GDM1 (cell line): ENCODE results near the gene SLC25A1.
A peak's percentile ranks its signal among the peaks of the same experiment; 100 is the strongest.

Experiments
- DNase-seq: peaks from one replicate; lab custom pipeline; 2025; lab: John Stamatoyannopoulos, UW

The SLC25A1 gene

GRCh38 chr22:19178657-19179496, at the start of gene SLC25A1:
Gene SLC25A1 (minus strand): TSS chr22:19178736. CDS start chr22:19178673, 63 bp downstream.
- DNase-seq: peak; percentile 77

- DNase-seq: no peak
Measured at GRCh38 chr22:19228179-19228578, 49.6 kb upstream of the SLC25A1 start.

GRCh38 chr22:19226428-19226827, 47.9 kb upstream of the SLC25A1 start:
- DNase-seq: no peak

- no peak for DNase-seq
Measured at GRCh38 chr22:19225560-19225959, 47.0 kb upstream of the SLC25A1 start.

- no peak for DNase-seq
Measured at GRCh38 chr22:19224985-19225384, 46.4 kb upstream of the SLC25A1 start.

- no peak for DNase-seq
Measured at GRCh38 chr22:19224557-19224956, 46.0 kb upstream of the SLC25A1 start.

- no peak for DNase-seq
Measured at GRCh38 chr22:19223617-19224016, 45.1 kb upstream of the SLC25A1 start.

GRCh38 chr22:19223110-19223509, 44.6 kb upstream of the SLC25A1 start:
- no peak for DNase-seq

GRCh38 chr22:19222242-19223005, 43.9 kb upstream of the SLC25A1 start:
- DNase-seq: no peak

GRCh38 chr22:19220867-19221266, 42.3 kb upstream of the SLC25A1 start:
- DNase-seq: no peak

GRCh38 chr22:19218541-19219233, 40.2 kb upstream of the SLC25A1 start:
- DNase-seq: no peak

GRCh38 chr22:19216579-19216978, 38.0 kb upstream of the SLC25A1 start:
- no peak for DNase-seq

- no peak for DNase-seq
Measured at GRCh38 chr22:19215360-19215759, 36.8 kb upstream of the SLC25A1 start.

- DNase-seq: no peak
Measured at GRCh38 chr22:19214078-19214473, 35.5 kb upstream of the SLC25A1 start.

- DNase-seq: no peak
Measured at GRCh38 chr22:19213442-19214077, 35.0 kb upstream of the SLC25A1 start.

GRCh38 chr22:19213001-19213400, 34.5 kb upstream of the SLC25A1 start:
- DNase-seq: no peak

- DNase-seq: no peak
Measured at GRCh38 chr22:19212302-19212870, 33.9 kb upstream of the SLC25A1 start.

- DNase-seq: no peak
Measured at GRCh38 chr22:19210188-19210587, 31.7 kb upstream of the SLC25A1 start.

GRCh38 chr22:19208287-19208847, 29.8 kb upstream of the SLC25A1 start:
- DNase-seq: no peak

- DNase-seq: no peak
Measured at GRCh38 chr22:19207884-19208283, 29.3 kb upstream of the SLC25A1 start.

GRCh38 chr22:19207401-19207808, 28.9 kb upstream of the SLC25A1 start:
- DNase-seq: no peak
